Activated T-cell treated with anti-CD3 and anti-CD28 coated beads, Interleukin-2, amount 50 U/mL, for 48 hours (primary cell): ENCODE measurements around the gene EMB.
"Not testable (repeated sequence)": the region's sequence is repeated elsewhere in the genome, so short reads cannot be mapped to it uniquely, and the experiment has no call there.

Experiments used
- DNase-seq, 2 experiments: peaks; one replicate each; pipeline ENCODE4 v3.0.0-alpha.2; 2020

EMB gene

DNA sequence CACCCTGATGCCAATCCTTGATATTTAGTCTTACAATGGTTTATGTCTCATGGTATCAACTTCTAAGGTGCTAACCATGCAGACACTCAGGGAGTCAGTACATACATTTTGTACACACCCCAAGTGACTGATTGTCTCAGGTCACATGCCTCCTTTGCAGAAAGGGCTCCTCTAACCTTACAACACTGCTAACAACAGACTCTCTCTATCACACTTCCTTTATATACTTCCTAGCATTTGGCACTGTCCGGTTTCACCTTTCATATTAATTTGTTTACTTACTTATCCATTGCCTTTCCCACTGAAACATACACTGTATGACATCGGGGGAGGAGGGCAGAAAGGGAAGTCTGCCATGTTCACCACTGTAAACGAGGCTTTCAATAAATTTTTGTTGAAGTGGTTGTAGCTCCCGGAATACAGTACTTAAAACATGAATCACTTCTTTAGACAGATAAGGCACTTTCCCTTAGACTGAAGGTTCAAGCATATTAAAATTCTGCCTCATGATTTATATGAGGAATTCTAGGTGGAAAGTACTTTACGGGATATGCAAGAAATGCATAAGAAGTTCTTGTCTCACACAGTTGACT, 20.6 kb downstream of the EMB start:
- DNase-seq: no peak

GRCh38 chr5:50419656-50420055, 21.4 kb downstream of the EMB start:
- DNase-seq: not testable (repeated sequence)

GRCh38 chr5:50416637-50417036, 24.5 kb downstream of the EMB start:
- not testable (repeated sequence) for DNase-seq

DNA sequence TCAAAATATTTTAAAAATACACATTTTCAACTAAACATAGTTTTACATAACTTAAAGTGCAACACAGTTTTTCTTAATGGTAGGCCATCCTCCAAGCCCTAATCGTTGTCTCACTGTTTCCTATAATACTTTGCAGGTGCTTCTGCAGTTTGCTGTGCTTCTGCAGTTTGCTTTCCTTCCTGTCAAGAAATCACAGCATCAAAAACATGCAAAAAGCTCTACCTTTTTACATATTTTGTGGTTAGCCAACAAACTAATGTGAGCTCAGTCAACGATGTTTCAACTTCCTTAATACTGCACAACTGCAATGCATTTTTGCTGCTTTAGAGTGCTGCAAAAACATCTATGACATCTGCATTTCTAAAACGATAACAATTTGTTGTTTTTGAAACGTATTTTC, 25.2 kb downstream of the EMB start:
- no peak for DNase-seq

- DNase-seq: not testable (repeated sequence)
Measured at GRCh38 chr5:50410932-50411331, 30.2 kb downstream of the EMB start.

- DNase-seq: no peak
Measured at GRCh38 chr5:50406877-50407276, 34.2 kb downstream of the EMB start.

GRCh38 chr5:50401336-50401735, 39.8 kb downstream of the EMB start:
- DNase-seq: no peak

DNA sequence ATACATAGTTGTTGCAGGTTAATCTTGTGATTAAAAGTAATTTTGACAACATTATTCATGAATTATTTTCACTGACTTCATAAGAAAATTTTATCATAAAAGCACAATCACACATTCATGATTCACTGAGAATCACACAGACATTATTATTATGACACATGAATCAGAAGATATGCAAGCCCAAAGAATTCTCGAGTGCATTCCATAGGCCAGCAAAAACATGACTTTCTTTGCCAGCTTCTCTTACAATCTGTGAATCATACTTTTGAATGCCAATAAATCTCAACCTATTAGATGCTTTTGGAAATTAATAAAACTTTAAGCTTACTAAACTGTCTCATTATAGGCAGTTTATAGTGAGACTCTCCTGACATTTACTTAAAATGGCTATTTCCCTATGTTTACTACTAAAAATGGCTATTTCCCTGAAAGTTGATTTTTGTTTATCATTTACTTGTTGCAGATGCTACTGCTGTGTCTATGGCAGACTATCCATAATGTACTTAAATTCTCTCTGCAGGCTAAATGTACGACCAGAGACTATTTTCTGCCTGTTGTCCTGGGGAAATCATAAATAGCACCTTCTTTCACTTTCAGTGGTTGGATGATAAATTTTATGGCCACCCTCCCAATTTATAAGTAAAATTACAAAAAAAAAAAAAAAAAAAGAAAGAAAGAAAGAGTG, 47.0 kb downstream of the EMB start:
- not testable (repeated sequence) for DNase-seq

- DNase-seq: not testable (repeated sequence)
Measured at GRCh38 chr5:50392289-50392688, 48.8 kb downstream of the EMB start.

DNA sequence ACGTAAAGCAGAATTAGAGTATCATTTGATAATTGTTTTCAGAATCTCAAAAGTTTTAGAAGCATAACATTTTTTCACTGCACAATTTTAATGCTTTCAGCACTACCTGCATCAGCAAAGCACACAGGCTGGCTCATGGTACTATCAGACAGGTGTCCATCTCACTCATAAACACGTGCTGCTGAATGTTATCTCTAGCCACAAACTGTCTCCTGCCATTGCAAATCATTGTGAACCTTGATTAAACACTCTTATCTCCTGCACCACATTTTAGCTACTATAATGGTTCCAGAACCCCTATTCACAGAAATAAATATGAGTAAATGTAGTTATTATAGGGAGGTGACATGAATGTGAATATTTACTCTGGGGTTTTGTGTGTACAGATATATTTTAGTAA, 56.7 kb downstream of the EMB start:
- not testable (repeated sequence) for DNase-seq

- DNase-seq: not testable (repeated sequence)
Measured at GRCh38 chr5:50376696-50377095, 64.4 kb downstream of the EMB start.

DNA sequence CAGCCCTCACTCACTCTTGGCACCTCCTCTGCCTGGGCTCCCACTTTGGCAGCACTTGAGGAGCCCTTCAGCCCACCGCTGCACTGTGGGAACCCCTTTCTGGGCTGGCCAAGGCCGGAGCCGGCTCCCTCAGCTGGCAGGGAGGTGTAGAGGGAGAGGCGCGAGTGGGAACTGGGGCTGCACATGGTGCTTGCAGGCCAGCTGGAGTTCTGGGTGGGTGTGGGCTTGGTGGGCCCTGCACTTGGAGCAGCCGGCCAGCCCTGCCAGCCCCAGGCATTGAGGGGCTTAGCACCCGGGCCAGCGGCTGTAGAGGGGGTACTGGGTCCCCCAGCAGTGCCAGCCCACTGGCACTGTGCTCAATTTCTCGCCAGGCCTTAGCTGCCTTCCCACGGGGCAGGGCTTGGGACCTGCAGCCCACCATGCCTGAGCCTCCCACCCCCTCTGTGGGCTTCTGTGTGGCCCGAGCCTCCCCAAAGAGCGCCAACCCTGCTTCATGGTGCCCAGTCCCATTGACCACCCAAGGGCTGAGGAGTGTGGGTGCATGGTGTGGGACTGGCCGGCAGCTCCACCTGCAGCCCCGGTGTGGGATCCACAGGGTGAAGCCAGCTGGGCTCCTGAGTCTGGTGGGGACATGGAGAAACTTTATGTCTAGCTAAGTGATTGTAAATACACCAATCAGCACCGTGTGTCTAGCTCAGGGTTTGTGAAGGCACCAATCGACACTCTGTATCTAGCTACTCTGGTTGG, 71.6 kb downstream of the EMB start:
- not testable (repeated sequence) for DNase-seq

DNA sequence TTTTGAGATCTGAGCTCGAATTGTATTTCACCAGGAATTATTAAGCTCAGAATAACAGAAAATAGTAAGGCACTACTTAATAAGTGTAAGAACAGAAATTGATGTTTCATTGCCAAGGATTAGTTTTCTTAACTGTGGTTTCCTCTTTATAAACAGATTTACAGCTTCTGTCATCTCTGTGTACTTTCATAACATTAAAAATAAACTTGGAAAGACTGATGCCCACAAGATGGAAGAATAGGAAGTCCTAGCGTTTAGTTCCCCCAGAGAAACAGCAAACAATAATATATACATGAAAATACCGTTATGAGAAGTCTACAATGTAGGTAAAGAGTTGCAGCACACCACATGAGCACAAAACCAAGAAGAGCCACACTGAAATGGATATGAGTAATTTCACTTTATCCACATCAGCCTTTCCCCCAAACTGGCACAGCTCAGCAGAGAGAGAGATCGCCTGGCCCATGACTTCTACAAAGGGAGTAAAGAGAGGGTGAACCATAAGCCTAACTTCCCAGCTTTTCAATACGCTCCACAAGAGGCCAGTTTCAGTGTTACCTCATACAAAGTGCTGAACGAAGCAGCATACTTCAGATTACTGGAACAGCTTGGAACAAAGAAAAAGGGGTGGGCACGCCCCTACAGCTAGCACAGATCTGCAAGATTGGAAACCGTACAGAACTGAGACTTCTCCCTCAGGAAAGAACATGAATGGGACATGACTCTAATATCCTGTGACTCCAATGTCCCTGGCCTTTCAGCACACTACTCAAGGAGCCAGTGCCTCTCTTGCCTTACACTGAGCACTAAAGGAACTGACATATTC, 75.4 kb downstream of the EMB start:
- DNase-seq: no peak

- DNase-seq: not testable (repeated sequence)
Measured at GRCh38 chr5:50364535-50365309, 76.4 kb downstream of the EMB start.

- no peak for DNase-seq
Measured at GRCh38 chr5:50359187-50359586, 81.9 kb downstream of the EMB start.

DNA sequence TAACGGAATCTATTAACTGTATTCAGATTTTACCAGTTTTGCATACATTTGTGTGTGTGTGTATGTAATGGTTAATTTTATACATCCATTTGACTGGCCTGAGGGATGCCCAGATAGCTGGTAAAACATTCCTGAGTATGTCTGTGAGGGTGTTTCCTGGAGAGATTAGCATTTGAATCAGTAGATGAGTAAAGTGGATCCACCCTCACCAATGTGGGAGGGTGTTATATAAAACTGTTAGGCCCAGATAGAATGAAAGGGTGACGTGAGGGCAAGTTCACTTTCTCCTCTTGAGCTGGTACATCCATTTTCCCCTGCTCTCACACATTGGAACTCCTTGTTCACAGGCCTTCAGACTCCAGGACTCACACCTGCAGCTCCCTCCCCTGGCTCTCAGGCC, 88.7 kb downstream of the EMB start:
- no peak for DNase-seq
